Liver (tissue), 3 donors: ENCODE measurements around the gene PRDM12.

Experiments
- FOXA2 ChIP-seq: IDR thresholded peaks from 2 replicates; pipeline ENCODE4 v1.6.1; 2016; ENCODE audit warnings: antibody characterized with exemption
- SP1 ChIP-seq: IDR thresholded peaks from 2 replicates; pipeline ENCODE4 v1.6.1; 2018; ENCODE audit warnings: antibody characterized with exemption, mild to moderate bottlenecking
- TF ChIP-seq, protein P1 (sequence below): fragments of 150-350 bp; IDR thresholded peaks from 2 replicates; pipeline ENCODE4 v1.5.1; 2017; ENCODE audit warnings: improper control_type of control experiment, low read depth, low read length; ENCODE audit not compliant: missing input control
- donor health status: healthy.
- donor health status: healthy.

DNA sequence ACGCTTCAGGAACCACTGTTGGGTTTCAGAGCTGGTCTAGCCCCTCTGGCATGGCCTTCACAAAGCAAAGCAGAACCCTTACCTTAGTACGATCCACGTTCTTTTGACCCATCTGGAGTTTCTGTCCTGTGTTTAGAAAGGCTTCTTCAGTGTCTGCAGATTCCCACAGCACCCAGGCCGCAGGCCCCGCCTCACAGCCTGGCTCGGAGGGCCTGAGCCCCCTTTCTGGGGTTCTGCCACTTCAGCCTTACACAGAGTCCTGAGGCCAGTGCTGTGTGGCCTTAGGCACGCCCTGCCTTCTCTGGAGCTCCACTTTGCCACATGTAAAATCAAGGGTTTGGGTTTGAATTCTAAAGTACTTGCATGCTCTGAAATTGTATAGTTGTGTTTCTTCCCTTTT is 31.6 kb upstream of the PRDM12 start:
- TF ChIP-seq SP1: no peak
- TF ChIP-seq, protein P1, sequence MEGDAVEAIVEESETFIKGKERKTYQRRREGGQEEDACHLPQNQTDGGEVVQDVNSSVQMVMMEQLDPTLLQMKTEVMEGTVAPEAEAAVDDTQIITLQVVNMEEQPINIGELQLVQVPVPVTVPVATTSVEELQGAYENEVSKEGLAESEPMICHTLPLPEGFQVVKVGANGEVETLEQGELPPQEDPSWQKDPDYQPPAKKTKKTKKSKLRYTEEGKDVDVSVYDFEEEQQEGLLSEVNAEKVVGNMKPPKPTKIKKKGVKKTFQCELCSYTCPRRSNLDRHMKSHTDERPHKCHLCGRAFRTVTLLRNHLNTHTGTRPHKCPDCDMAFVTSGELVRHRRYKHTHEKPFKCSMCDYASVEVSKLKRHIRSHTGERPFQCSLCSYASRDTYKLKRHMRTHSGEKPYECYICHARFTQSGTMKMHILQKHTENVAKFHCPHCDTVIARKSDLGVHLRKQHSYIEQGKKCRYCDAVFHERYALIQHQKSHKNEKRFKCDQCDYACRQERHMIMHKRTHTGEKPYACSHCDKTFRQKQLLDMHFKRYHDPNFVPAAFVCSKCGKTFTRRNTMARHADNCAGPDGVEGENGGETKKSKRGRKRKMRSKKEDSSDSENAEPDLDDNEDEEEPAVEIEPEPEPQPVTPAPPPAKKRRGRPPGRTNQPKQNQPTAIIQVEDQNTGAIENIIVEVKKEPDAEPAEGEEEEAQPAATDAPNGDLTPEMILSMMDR: no peak
- TF ChIP-seq FOXA2: no peak
